ENCODE results near the gene TBC1D4. TPM values are rescaled to one million over a fixed set of nuclear protein-coding genes. Genes with fewer than 3 reads are reported as not detected.
"Not testable (repeated sequence)": the region's sequence is repeated elsewhere in the genome, so short reads cannot be mapped to it uniquely, and the experiment has no call there.

Gene TBC1D4
- total RNA-seq, 1 donor from 2014 or later, result 5.3 TPM

- Mint-ChIP-seq H3K4me3 (ENCODE audit: unreplicated experiment) (no peak overlapping the region), H3K27ac (ENCODE audit: unreplicated experiment) (no peak overlapping the region), H3K27me3 (ENCODE audit: unreplicated experiment) (no peaks in the 10 kb centered on the region), H3K4me1 (ENCODE audit: unreplicated experiment) (no peaks in the 10 kb centered on the region), H3K9me3 (ENCODE audit: unreplicated experiment) (peaks cover 3% of the 10 kb centered on the region), H3K36me3 (ENCODE audit: unreplicated experiment) (peaks cover 1% of the 10 kb centered on the region)
- DNase-seq (ENCODE audit: extremely low spot score, unreplicated experiment), result no peak
- no peak for TF ChIP-seq CTCF (IDR thresholded peaks at IDR 0.05)
Observed at GRCh38 chr13:75294110-75294509, 187.9 kb downstream of the TBC1D4 start.

GRCh38 chr13:75285310-75285709, 196.7 kb downstream of the TBC1D4 start:
- Mint-ChIP-seq H3K27me3 (ENCODE audit: unreplicated experiment) (no peaks in the 10 kb centered on the region), H3K27ac (ENCODE audit: unreplicated experiment) (no peak overlapping the region), H3K4me3 (ENCODE audit: unreplicated experiment) (no peak overlapping the region), H3K9me3 (ENCODE audit: unreplicated experiment) (peaks cover 14% of the 10 kb centered on the region), H3K36me3 (ENCODE audit: unreplicated experiment) (peaks cover 9% of the 10 kb centered on the region), H3K4me1 (ENCODE audit: unreplicated experiment) (no peaks in the 10 kb centered on the region)
- DNase-seq (ENCODE audit: extremely low spot score, unreplicated experiment), result no peak
- no peak for TF ChIP-seq CTCF (IDR thresholded peaks at IDR 0.05)

DNA sequence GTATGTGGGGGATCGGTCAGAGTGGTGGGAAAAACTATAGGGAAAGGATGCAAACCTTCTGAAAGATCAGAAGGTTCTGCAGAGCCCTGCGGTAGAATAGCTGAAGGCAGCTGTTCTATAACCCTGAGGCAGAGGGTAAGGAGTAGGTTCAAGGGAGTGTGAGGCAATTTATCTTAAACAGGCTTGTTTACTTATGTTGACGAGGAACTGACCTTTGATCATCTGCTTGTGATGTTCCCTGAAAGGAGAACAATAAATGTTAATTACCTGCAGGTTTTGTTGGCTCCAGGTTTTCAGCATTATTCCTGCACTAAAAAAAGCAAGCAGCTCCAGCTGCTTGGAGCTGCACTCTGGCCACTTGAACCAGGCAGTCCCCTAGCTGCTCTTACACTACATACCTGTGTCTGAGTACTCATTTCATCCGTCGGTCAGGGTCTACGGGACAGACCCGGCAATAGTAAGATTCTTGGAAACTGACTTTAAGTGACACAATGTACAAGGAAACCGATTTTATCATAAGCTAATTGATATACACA, 202.1 kb downstream of the TBC1D4 start:
- Mint-ChIP-seq H3K36me3 (ENCODE audit: unreplicated experiment) (no peaks in the 10 kb centered on the region), H3K4me1 (ENCODE audit: unreplicated experiment) (no peaks in the 10 kb centered on the region), H3K27me3 (ENCODE audit: unreplicated experiment) (peaks cover 2% of the 10 kb centered on the region), H3K9me3 (ENCODE audit: unreplicated experiment) (peaks cover 23% of the 10 kb centered on the region), H3K4me3 (ENCODE audit: unreplicated experiment) (no peak overlapping the region), H3K27ac (ENCODE audit: unreplicated experiment) (no peak overlapping the region)
- TF ChIP-seq CTCF (IDR thresholded peaks at IDR 0.05), result no peak
- no peak for DNase-seq (ENCODE audit: extremely low spot score, unreplicated experiment)

DNA sequence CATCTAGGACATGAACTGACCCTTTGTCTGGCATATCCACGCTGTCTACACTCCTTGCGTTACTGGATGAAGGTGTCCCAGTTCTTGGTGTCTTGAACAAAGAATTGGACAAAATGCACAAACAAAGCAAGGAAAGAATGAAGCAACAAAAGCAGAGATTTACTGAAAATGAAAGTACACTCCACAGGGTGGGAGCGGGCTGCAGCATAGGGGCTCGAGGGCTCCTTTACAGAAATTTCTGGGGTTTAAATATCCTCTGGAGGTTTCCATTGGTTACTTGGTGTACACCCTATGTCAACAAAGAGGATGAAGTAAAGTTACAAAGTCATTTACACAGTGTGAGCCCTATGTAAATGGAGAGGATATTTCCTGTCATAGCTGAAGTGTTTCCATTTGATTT, 208.3 kb downstream of the TBC1D4 start:
- H3K27ac Mint-ChIP-seq (ENCODE audit: unreplicated experiment); H3K36me3 Mint-ChIP-seq (ENCODE audit: unreplicated experiment); H3K4me1 Mint-ChIP-seq (ENCODE audit: unreplicated experiment); H3K4me3 Mint-ChIP-seq (ENCODE audit: unreplicated experiment); DNase-seq (ENCODE audit: extremely low spot score, unreplicated experiment); H3K27me3 Mint-ChIP-seq (ENCODE audit: unreplicated experiment): not testable (repeated sequence)
- peaks cover 23% of the 10 kb centered on the region for H3K9me3 Mint-ChIP-seq (ENCODE audit: unreplicated experiment)

- DNase-seq (ENCODE audit: extremely low spot score, unreplicated experiment), result no peak
- no peaks in the 10 kb centered on the region for H3K4me1 Mint-ChIP-seq (ENCODE audit: unreplicated experiment)
- H3K36me3 Mint-ChIP-seq (ENCODE audit: unreplicated experiment), result no peaks in the 10 kb centered on the region
- H3K27ac Mint-ChIP-seq (ENCODE audit: unreplicated experiment), result no peak overlapping the region
- peaks cover 21% of the 10 kb centered on the region for H3K9me3 Mint-ChIP-seq (ENCODE audit: unreplicated experiment)
- no peak overlapping the region for H3K4me3 Mint-ChIP-seq (ENCODE audit: unreplicated experiment)
- TF ChIP-seq CTCF (IDR thresholded peaks at IDR 0.05), result no peak
- no peaks in the 10 kb centered on the region for H3K27me3 Mint-ChIP-seq (ENCODE audit: unreplicated experiment)
Observed at GRCh38 chr13:75271846-75272245, 210.1 kb downstream of the TBC1D4 start.

DNA sequence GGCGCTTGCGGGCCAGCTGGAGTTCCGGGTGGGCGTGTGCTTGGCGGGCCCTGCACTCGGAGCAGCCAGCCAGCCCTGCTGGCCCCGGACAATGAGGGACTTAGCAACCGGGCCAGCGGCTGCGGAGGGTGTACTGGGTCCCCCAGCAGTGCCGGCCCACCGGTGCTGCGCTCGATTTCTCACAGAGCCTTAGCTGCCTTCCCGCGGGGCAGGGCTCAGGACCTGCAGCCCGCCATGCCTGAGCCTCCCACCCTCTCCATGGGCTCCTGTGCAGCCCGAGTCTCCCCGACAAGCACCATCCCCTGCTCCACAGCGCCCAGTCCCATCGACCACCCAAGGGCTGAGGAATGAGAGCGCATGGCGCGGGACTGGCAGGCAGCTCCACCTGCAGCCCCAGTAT, 213.5 kb downstream of the TBC1D4 start:
- H3K36me3 Mint-ChIP-seq (ENCODE audit: unreplicated experiment); H3K9me3 Mint-ChIP-seq (ENCODE audit: unreplicated experiment); H3K27ac Mint-ChIP-seq (ENCODE audit: unreplicated experiment); DNase-seq (ENCODE audit: extremely low spot score, unreplicated experiment); H3K4me3 Mint-ChIP-seq (ENCODE audit: unreplicated experiment); H3K27me3 Mint-ChIP-seq (ENCODE audit: unreplicated experiment); H3K4me1 Mint-ChIP-seq (ENCODE audit: unreplicated experiment): not testable (repeated sequence)

Measured in osteocyte (in vitro differentiated cells).